ENCODE measurements around the gene ZBTB7C. TPM values are rescaled to one million over a fixed set of nuclear protein-coding genes. Genes with fewer than 3 reads are reported as not detected.

Gene ZBTB7C
- total RNA-seq, 1 donor from 2014 or later, result 1.1 TPM

DNA sequence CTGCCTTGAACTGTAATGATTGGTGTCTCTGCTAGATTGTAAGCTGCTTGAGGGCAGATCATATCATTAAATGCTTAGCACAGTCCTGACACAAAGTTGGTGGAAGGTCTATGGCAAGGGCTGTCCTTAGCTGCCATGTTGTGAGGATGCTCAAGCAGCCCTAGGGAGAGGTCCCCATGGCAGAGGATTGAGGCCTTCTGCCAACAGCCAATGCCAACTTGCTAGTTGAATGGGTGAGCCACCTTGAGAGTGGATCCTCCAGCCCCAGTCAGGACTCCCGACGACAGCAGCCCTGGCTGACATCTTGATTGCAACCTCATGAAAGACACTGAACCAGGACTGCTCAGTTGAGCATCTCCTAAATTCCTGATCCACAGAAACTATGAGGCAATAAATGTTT lies 363.4 kb downstream of the ZBTB7C start:
- TF ChIP-seq, protein P1, sequence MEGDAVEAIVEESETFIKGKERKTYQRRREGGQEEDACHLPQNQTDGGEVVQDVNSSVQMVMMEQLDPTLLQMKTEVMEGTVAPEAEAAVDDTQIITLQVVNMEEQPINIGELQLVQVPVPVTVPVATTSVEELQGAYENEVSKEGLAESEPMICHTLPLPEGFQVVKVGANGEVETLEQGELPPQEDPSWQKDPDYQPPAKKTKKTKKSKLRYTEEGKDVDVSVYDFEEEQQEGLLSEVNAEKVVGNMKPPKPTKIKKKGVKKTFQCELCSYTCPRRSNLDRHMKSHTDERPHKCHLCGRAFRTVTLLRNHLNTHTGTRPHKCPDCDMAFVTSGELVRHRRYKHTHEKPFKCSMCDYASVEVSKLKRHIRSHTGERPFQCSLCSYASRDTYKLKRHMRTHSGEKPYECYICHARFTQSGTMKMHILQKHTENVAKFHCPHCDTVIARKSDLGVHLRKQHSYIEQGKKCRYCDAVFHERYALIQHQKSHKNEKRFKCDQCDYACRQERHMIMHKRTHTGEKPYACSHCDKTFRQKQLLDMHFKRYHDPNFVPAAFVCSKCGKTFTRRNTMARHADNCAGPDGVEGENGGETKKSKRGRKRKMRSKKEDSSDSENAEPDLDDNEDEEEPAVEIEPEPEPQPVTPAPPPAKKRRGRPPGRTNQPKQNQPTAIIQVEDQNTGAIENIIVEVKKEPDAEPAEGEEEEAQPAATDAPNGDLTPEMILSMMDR (IDR thresholded peaks at IDR 0.05; ENCODE audit: insufficient read depth, low read length, poor library complexity, severe bottlenecking), result no peak
- peaks cover 16% of the 10 kb centered on the region for H3K27me3 ChIP-seq (ENCODE audit: control insufficient read depth, insufficient read depth, low read length)
- H3K36me3 ChIP-seq (ENCODE audit: control insufficient read depth, insufficient read depth, low read length), result no peaks in the 10 kb centered on the region
- DNase-seq (ENCODE audit: low read depth), result no peak
- H3K4me3 ChIP-seq (ENCODE audit: low read depth, low read length), result no peak overlapping the region

DNA sequence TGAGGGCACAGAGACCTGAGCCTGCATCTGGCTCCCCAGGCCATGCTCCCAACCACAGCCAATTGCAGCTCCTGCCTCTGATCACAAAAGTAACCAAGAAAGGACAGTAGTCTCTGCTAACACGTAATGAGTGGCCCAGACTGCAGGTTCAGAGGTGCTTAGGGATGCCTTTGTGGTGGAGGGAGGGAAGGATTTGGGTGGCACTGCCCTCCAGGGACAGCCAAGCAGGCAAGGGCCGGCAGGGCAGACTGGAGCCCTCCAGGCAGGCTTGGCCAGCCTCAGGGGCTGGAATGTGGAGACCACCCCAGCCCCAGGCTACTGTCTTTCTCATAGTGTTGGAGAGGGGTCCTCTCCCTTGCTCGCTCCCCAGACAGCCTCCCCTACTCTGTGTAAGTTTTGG lies 364.2 kb downstream of the ZBTB7C start:
- TF ChIP-seq, protein P1 (IDR thresholded peaks at IDR 0.05; ENCODE audit: insufficient read depth, low read length, poor library complexity, severe bottlenecking), result no peak
- no peak for DNase-seq (ENCODE audit: low read depth)
- no peaks in the 10 kb centered on the region for H3K36me3 ChIP-seq (ENCODE audit: control insufficient read depth, insufficient read depth, low read length)

DNA sequence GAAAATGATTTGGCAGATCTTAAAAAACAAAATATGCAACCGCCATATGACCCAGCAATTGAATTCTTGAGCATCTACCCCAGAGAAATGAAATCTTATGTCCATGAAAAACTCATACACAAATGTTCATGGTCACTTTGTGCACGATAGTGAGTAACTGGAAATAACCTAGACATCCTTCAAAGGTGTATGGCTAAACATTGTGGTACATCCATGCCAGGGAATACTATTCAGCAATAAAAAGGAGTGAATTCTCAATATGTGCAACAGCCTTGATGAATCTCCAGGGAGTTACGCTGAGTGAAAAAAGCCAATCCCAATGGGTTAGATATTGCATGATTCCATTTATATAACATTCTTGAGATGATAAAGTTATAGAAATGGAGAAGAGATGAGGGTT lies 366.0 kb downstream of the ZBTB7C start:
- H3K36me3 ChIP-seq (ENCODE audit: control insufficient read depth, insufficient read depth, low read length), result no peaks in the 10 kb centered on the region
- no peak overlapping the region for H3K4me3 ChIP-seq (ENCODE audit: low read depth, low read length)
- peaks cover 11% of the 10 kb centered on the region for H3K27me3 ChIP-seq (ENCODE audit: control insufficient read depth, insufficient read depth, low read length)
- DNase-seq (ENCODE audit: low read depth), result no peak
- TF ChIP-seq, protein P1 (IDR thresholded peaks at IDR 0.05; ENCODE audit: insufficient read depth, low read length, poor library complexity, severe bottlenecking), result no peak

More for the DNA sequence above, 364.2 kb downstream of the ZBTB7C start:
- Histone ChIP-seq H3K4me3 (ENCODE audit: low read depth, low read length) (no peak overlapping the region), H3K27me3 (ENCODE audit: control insufficient read depth, insufficient read depth, low read length) (peaks cover 12% of the 10 kb centered on the region)

GRCh38 chr18:48042431-48042830 lies 366.8 kb downstream of the ZBTB7C start:
- no peaks in the 10 kb centered on the region for H3K36me3 ChIP-seq (ENCODE audit: control insufficient read depth, insufficient read depth, low read length)
- H3K4me3 ChIP-seq (ENCODE audit: low read depth, low read length), result no peak overlapping the region
- TF ChIP-seq, protein P1 (IDR thresholded peaks at IDR 0.05; ENCODE audit: insufficient read depth, low read length, poor library complexity, severe bottlenecking), result no peak
- DNase-seq (ENCODE audit: low read depth), result no peak
- H3K27me3 ChIP-seq (ENCODE audit: control insufficient read depth, insufficient read depth, low read length), result peaks cover 11% of the 10 kb centered on the region

DNA sequence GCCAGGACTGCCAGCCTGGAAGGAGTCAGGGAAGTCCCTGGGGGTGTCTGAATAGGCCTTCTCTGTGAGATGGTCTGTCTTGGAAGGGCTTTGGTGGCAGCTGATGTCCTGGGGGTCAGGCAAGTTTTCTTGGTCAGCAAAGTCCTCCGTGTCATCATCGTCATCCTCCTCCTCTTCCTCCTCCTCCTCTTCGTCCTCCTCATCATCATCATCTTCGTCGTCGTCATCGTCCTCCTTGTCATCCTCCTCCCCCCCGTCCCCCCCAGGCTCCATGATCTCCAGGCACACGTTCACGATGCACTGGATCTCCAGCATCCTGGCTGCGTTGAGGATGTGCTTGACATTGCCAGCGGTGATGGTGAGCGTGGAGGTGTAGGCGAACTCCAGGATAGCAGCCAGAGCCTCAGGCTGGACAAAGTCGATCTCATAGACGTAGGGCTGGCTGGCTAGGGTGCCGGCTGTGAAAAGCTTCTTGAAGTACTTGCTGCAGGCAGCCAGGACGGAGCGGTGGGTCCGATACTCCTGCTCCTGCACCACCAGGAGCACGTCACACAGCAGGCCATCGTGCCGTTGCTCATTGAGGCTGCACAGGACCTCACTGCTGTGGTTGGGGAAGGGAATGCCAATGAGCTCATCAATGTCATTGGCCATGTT lies 368.6 kb downstream of the ZBTB7C start:
- H3K4me3 ChIP-seq (ENCODE audit: low read depth, low read length), result no peak overlapping the region
- TF ChIP-seq, protein P1 (IDR thresholded peaks at IDR 0.05; ENCODE audit: insufficient read depth, low read length, poor library complexity, severe bottlenecking), result no peak
- H3K36me3 ChIP-seq (ENCODE audit: control insufficient read depth, insufficient read depth, low read length), result no peaks in the 10 kb centered on the region
- peaks cover 7% of the 10 kb centered on the region for H3K27me3 ChIP-seq (ENCODE audit: control insufficient read depth, insufficient read depth, low read length)
- DNase-seq (ENCODE audit: low read depth), result no peak

DNA sequence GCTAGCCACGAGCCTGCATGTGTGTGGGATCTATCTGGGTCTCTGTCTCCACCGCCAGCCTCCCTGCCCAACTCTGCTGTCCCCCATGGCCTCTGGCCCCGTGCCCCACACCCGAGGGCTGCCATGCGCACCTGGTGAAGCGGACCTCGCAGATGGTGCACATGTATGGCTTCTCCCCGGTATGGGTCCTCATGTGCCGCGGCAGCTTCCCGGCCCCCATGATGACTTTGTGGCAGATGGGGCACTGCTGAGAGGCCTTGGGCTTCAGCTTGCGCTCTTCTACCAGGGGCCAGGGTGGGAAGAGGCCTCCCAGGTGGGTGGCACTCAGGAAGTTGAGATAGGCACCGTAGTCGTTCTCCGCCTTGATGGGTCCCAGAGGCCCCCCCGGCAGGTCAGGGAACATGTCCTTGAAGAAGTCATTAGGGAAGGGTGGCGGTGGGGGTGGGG lies 369.4 kb downstream of the ZBTB7C start:
- Histone ChIP-seq H3K27me3 (ENCODE audit: control insufficient read depth, insufficient read depth, low read length) (peaks cover 5% of the 10 kb centered on the region), H3K4me3 (ENCODE audit: low read depth, low read length) (no peak overlapping the region), H3K36me3 (ENCODE audit: control insufficient read depth, insufficient read depth, low read length) (no peaks in the 10 kb centered on the region)
- DNase-seq (ENCODE audit: low read depth), result no peak
- TF ChIP-seq, protein P1 (IDR thresholded peaks at IDR 0.05; ENCODE audit: insufficient read depth, low read length, poor library complexity, severe bottlenecking), result no peak

Measured in kidney epithelial cell (primary cell).